HEK293 (cell line): Measurements from ENCODE around the gene GTPBP6.

Source experiments
- CTCF ChIA-PET: fragments of 350-600 bp; formaldehyde crosslinking; extraction: SDS; loops from one replicate; lab custom pipeline; 2021; ENCODE audit warnings: antibody characterized with exemption; lab: Yijun Ruan, JAX
- POLR2A ChIA-PET: fragments of 300-600 bp; formaldehyde crosslinking; extraction: SDS; loops from one replicate; lab custom pipeline; 2020; ENCODE audit warnings: antibody characterized with exemption, inconsistent platforms; lab: Yijun Ruan, JAX
- H3K27ac ChIP-seq: fragments of 200-500 bp; sonication (Bioruptor generic); 2 replicates; pipeline ENCODE4 v1.5.1; 2014; ENCODE audit warnings: low read depth, low read length, control low read depth, inconsistent platforms; ENCODE audit errors: extremely low read depth
- H3K36me3 ChIP-seq, 2 experiments: fragments of 200-500 bp in 1 of 2; sonication (Bioruptor generic) in 1 of 2; 1 replicate in 1 of 2; 2 replicates in 1 of 2; pipeline ENCODE4 v1.5.1; 2014 to 2017; ENCODE audit warnings: inconsistent platforms in 2 of 2, low read length in 2 of 2; ENCODE audit not compliant: control insufficient read depth in 2 of 2, insufficient read depth in 1 of 2
- H3K4me1 ChIP-seq: fragments of 200-500 bp; sonication (Bioruptor generic); 2 replicates; pipeline ENCODE4 v1.5.1; 2014; ENCODE audit warnings: mild to moderate bottlenecking, low read length, inconsistent platforms; ENCODE audit not compliant: control insufficient read depth, insufficient read depth
- H3K4me3 ChIP-seq: 2 replicates; pipeline ENCODE4 v1.5.1; 2011; ENCODE audit warnings: low read depth, mild to moderate bottlenecking, control low read depth, low read length, moderate library complexity
- H3K9me3 ChIP-seq: fragments of 200-500 bp; sonication (Bioruptor generic); 2 replicates; pipeline ENCODE4 v1.5.1; 2014; ENCODE audit warnings: low read depth, low read length, inconsistent platforms; ENCODE audit not compliant: control insufficient read depth, insufficient read depth
- BCL11B ChIP-seq: fragments of 450-650 bp; formaldehyde crosslinking; IDR thresholded peaks from 2 replicates; pipeline ENCODE4 v1.5.1; 2016; ENCODE audit warnings: low read depth, missing biosample characterization, missing genetic modification characterization
- GLI4 ChIP-seq: fragments of 450-650 bp; formaldehyde crosslinking; IDR thresholded peaks from 2 replicates; pipeline ENCODE4 v1.5.1; 2016; ENCODE audit warnings: missing biosample characterization, missing genetic modification characterization
- HOXA7 ChIP-seq: sonication (generic); formaldehyde crosslinking; IDR thresholded peaks from 2 replicates; pipeline ENCODE4 v1.8.1; 2022; ENCODE audit warnings: missing genetic modification reagents, borderline replicate concordance
- HOXD13 ChIP-seq: sonication (generic); formaldehyde crosslinking; IDR thresholded peaks from 2 replicates; pipeline ENCODE4 v1.8.0; 2022; ENCODE audit warnings: missing genetic modification reagents, borderline replicate concordance
- SP2 ChIP-seq: fragments of 450-650 bp; formaldehyde crosslinking; IDR thresholded peaks from 2 replicates; pipeline ENCODE4 v1.5.1; 2016; ENCODE audit warnings: missing biosample characterization, missing genetic modification characterization
- YY2 ChIP-seq: fragments of 450-650 bp; formaldehyde crosslinking; IDR thresholded peaks from 2 replicates; pipeline ENCODE4 v1.5.1; 2016; ENCODE audit warnings: missing biosample characterization, missing genetic modification characterization
- ZBTB20 ChIP-seq: fragments of 450-650 bp; formaldehyde crosslinking; IDR thresholded peaks from 2 replicates; pipeline ENCODE4 v1.5.1; 2016; ENCODE audit warnings: missing biosample characterization, missing genetic modification characterization
- ZBTB8A ChIP-seq: fragments of 450-650 bp; formaldehyde crosslinking; IDR thresholded peaks from 2 replicates; pipeline ENCODE4 v1.5.1; 2016; ENCODE audit warnings: missing biosample characterization, missing genetic modification characterization
- ZFP69B ChIP-seq: fragments of 450-650 bp; formaldehyde crosslinking; IDR thresholded peaks from 2 replicates; pipeline ENCODE4 v1.5.1; 2016; ENCODE audit warnings: missing biosample characterization, missing genetic modification characterization
- ZNF16 ChIP-seq: fragments of 450-650 bp; formaldehyde crosslinking; IDR thresholded peaks from 2 replicates; pipeline ENCODE4 v1.5.1; 2016; ENCODE audit warnings: low read depth, missing biosample characterization, missing genetic modification characterization
- ZNF175 ChIP-seq: fragments of 450-650 bp; formaldehyde crosslinking; IDR thresholded peaks from 2 replicates; pipeline ENCODE4 v1.5.1; 2016; ENCODE audit warnings: missing biosample characterization, missing genetic modification characterization
- ZNF23 ChIP-seq: fragments of 450-650 bp; formaldehyde crosslinking; IDR thresholded peaks from 2 replicates; pipeline ENCODE4 v1.5.1; 2016; ENCODE audit warnings: missing biosample characterization, missing genetic modification characterization, borderline replicate concordance
- ZNF311 ChIP-seq: fragments of 450-650 bp; formaldehyde crosslinking; IDR thresholded peaks from 2 replicates; pipeline ENCODE4 v1.5.1; 2017; ENCODE audit warnings: missing biosample characterization, missing genetic modification characterization, borderline replicate concordance
- ZNF335 ChIP-seq: fragments of 450-650 bp; formaldehyde crosslinking; conservative IDR thresholded peaks from 2 replicates; pipeline ENCODE4 v1.5.1; 2016; ENCODE audit warnings: missing biosample characterization, missing genetic modification characterization
- ZNF350 ChIP-seq: fragments of 450-650 bp; formaldehyde crosslinking; IDR thresholded peaks from 2 replicates; pipeline ENCODE4 v1.5.0; 2017; ENCODE audit warnings: missing biosample characterization, mild to moderate bottlenecking, missing genetic modification characterization
- ZNF366 ChIP-seq: fragments of 450-650 bp; formaldehyde crosslinking; conservative IDR thresholded peaks from 2 replicates; pipeline ENCODE4 v1.5.1; 2016; ENCODE audit warnings: missing biosample characterization, missing genetic modification characterization
- ZNF37A ChIP-seq: fragments of 450-650 bp; IDR thresholded peaks from 2 replicates; pipeline ENCODE4 v1.5.1; 2018; ENCODE audit warnings: missing biosample characterization, missing genetic modification characterization
- ZNF394 ChIP-seq: fragments of 450-650 bp; formaldehyde crosslinking; IDR thresholded peaks from 2 replicates; pipeline ENCODE4 v1.5.1; 2016; ENCODE audit warnings: missing biosample characterization, missing genetic modification characterization, mild to moderate bottlenecking, moderate library complexity, borderline replicate concordance
- ZSCAN30 ChIP-seq: fragments of 450-650 bp; IDR thresholded peaks from 2 replicates; pipeline ENCODE4 v1.5.1; 2018; ENCODE audit warnings: missing biosample characterization, mild to moderate bottlenecking, missing genetic modification characterization, moderate library complexity
- TF ChIP-seq, protein P1 (sequence below): fragments of 450-650 bp; formaldehyde crosslinking; IDR thresholded peaks from 2 replicates; pipeline ENCODE4 v1.5.0; 2017; ENCODE audit warnings: missing biosample characterization, missing genetic modification characterization, borderline replicate concordance
- TF ChIP-seq, protein P2 (sequence below): fragments of 450-650 bp; IDR thresholded peaks from 2 replicates; pipeline ENCODE4 v1.5.1; 2018; ENCODE audit warnings: missing biosample characterization, missing genetic modification characterization
- TF ChIP-seq, protein P3 (sequence below): fragments of 450-650 bp; formaldehyde crosslinking; IDR thresholded peaks from 2 replicates; pipeline ENCODE4 v1.5.1; 2017; ENCODE audit warnings: missing biosample characterization, missing genetic modification characterization
- TF ChIP-seq, protein P4 (sequence below): fragments of 450-650 bp; formaldehyde crosslinking; conservative IDR thresholded peaks from 2 replicates; pipeline ENCODE4 v1.5.1; 2016; ENCODE audit warnings: low read depth, missing biosample characterization, missing genetic modification characterization
- TF ChIP-seq, protein P5 (sequence below): fragments of 450-650 bp; formaldehyde crosslinking; IDR thresholded peaks from 2 replicates; pipeline ENCODE4 v1.5.1; 2016; ENCODE audit warnings: missing biosample characterization, missing genetic modification characterization

The GTPBP6 gene

DNA sequence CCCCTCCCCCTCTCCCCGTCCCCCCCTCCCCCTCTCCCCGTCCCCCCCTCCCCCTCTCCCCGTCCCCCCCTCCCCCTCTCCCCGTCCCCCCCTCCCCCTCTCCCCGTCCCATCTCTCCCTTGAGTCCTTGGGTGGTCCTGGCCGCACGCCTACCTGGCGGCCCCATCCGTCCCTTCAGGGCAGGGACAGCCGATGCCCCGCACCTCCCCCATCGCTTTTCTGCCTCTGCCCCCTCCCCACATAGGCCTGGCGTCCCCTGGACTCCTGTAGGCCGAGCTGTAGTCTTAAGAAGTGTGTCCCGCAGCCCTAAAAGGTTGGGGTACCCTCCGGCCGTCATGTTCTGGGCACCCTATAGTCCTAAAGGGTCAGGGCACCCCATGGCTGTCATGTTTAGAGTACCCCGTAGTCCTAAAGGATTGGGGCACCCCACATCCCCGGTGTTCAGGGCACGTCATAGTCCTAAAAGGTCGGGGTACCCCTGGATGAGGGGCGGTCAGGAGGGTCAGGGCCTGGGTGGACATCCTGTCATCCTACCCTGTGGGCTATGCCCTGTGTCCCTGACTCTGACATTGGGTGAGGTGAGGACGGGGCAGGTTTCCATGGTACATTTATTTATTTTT is 10.8 kb upstream of the GTPBP6 start:
- Histone ChIP-seq H3K36me3 (peaks cover 0 to 9% of the 10 kb centered on the region in 2 experiments; a peak in 1 of 3 replicates), H3K27ac (no peak overlapping the region), H3K4me3 (no peak overlapping the region), H3K4me1 (no peaks in the 10 kb centered on the region), H3K9me3 (no peaks in the 10 kb centered on the region)
- TF ChIP-seq ZNF175 (tag by site-specific recombination) (no peak), YY2 (tag by site-specific recombination) (no peak), HOXA7 (CRISPR knock-in tag) (no peak), ZNF311 (tag by site-specific recombination) (no peak), ZNF23 (tag by site-specific recombination) (no peak), GLI4 (tag by site-specific recombination) (no peak), BCL11B (no peak), ZNF350 (tag by site-specific recombination) (no peak), ZSCAN30 (no peak), ZNF366 (tag by site-specific recombination) (no peak), ZNF335 (no peak)
- TF ChIP-seq, protein P1, sequence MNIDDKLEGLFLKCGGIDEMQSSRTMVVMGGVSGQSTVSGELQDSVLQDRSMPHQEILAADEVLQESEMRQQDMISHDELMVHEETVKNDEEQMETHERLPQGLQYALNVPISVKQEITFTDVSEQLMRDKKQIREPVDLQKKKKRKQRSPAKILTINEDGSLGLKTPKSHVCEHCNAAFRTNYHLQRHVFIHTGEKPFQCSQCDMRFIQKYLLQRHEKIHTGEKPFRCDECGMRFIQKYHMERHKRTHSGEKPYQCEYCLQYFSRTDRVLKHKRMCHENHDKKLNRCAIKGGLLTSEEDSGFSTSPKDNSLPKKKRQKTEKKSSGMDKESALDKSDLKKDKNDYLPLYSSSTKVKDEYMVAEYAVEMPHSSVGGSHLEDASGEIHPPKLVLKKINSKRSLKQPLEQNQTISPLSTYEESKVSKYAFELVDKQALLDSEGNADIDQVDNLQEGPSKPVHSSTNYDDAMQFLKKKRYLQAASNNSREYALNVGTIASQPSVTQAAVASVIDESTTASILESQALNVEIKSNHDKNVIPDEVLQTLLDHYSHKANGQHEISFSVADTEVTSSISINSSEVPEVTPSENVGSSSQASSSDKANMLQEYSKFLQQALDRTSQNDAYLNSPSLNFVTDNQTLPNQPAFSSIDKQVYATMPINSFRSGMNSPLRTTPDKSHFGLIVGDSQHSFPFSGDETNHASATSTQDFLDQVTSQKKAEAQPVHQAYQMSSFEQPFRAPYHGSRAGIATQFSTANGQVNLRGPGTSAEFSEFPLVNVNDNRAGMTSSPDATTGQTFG (tag by site-specific recombination), result no peak
- TF ChIP-seq, protein P2, sequence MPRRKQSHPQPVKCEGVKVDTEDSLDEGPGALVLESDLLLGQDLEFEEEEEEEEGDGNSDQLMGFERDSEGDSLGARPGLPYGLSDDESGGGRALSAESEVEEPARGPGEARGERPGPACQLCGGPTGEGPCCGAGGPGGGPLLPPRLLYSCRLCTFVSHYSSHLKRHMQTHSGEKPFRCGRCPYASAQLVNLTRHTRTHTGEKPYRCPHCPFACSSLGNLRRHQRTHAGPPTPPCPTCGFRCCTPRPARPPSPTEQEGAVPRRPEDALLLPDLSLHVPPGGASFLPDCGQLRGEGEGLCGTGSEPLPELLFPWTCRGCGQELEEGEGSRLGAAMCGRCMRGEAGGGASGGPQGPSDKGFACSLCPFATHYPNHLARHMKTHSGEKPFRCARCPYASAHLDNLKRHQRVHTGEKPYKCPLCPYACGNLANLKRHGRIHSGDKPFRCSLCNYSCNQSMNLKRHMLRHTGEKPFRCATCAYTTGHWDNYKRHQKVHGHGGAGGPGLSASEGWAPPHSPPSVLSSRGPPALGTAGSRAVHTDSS (tag by site-specific recombination), result no peak
- TF ChIP-seq, protein P3, sequence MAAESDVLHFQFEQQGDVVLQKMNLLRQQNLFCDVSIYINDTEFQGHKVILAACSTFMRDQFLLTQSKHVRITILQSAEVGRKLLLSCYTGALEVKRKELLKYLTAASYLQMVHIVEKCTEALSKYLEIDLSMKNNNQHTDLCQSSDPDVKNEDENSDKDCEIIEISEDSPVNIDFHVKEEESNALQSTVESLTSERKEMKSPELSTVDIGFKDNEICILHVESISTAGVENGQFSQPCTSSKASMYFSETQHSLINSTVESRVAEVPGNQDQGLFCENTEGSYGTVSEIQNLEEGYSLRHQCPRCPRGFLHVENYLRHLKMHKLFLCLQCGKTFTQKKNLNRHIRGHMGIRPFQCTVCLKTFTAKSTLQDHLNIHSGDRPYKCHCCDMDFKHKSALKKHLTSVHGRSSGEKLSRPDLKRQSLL (tag by site-specific recombination), result no peak
- CTCF ChIA-PET, result no interaction called here
- POLR2A ChIA-PET, result no interaction called here

DNA sequence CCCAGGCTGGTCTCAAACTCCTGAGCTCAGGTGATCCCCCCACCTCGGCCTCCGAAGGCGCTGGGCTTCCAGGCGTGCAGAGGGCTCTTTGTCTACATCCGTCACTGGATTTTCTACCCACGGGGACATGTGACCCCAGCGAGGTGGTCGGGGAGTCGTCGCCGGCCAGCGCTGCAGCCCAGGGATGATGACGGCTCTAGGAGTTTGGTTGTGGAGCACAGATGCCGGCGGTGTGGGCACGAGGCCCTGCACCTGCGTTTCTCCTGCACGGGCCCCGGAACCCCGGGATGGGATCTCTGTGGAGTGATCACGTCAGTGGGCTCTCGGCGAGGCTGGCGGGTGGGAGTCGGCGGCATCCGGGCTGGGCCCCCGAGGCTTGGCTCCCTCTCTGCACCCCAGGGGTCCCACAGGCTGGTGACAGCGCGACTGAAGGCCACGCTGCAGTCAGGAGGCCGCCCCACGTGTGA is 9.1 kb upstream of the GTPBP6 start:
- POLR2A ChIA-PET, result no interaction called here
- TF ChIP-seq, protein P4, sequence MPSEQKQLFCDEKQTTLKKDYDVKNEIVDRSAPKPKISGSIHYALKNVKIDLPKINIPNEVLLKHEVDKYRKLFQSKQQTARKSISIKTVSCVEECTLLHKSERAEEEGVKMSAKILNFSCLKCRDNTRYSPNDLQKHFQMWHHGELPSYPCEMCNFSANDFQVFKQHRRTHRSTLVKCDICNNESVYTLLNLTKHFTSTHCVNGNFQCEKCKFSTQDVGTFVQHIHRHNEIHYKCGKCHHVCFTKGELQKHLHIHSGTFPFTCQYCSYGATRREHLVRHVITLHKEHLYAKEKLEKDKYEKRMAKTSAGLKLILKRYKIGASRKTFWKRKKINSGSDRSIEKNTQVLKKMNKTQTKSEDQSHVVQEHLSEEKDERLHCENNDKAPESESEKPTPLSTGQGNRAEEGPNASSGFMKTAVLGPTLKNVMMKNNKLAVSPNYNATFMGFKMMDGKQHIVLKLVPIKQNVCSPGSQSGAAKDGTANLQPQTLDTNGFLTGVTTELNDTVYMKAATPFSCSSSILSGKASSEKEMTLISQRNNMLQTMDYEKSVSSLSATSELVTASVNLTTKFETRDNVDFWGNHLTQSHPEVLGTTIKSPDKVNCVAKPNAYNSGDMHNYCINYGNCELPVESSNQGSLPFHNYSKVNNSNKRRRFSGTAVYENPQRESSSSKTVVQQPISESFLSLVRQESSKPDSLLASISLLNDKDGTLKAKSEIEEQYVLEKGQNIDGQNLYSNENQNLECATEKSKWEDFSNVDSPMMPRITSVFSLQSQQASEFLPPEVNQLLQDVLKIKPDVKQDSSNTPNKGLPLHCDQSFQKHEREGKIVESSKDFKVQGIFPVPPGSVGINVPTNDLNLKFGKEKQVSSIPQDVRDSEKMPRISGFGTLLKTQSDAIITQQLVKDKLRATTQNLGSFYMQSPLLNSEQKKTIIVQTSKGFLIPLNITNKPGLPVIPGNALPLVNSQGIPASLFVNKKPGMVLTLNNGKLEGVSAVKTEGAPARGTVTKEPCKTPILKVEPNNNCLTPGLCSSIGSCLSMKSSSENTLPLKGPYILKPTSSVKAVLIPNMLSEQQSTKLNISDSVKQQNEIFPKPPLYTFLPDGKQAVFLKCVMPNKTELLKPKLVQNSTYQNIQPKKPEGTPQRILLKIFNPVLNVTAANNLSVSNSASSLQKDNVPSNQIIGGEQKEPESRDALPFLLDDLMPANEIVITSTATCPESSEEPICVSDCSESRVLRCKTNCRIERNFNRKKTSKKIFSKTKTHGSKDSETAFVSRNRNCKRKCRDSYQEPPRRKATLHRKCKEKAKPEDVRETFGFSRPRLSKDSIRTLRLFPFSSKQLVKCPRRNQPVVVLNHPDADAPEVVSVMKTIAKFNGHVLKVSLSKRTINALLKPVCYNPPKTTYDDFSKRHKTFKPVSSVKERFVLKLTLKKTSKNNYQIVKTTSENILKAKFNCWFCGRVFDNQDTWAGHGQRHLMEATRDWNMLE (tag by site-specific recombination), result no peak
- TF ChIP-seq, protein P5, sequence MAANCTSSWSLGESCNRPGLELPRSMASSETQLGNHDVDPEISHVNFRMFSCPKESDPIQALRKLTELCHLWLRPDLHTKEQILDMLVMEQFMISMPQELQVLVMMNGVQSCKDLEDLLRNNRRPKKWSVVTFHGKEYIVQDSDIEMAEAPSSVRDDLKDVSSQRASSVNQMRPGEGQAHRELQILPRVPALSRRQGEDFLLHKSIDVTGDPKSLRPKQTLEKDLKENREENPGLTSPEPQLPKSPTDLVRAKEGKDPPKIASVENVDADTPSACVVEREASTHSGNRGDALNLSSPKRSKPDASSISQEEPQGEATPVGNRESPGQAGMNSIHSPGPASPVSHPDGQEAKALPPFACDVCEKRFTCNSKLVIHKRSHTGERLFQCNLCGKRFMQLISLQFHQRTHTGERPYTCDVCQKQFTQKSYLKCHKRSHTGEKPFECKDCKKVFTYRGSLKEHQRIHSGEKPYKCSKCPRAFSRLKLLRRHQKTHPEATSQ (tag by site-specific recombination), result no peak
- TF ChIP-seq ZNF394 (tag by site-specific recombination) (no peak), ZFP69B (tag by site-specific recombination) (no peak), ZNF37A (tag by site-specific recombination) (no peak), ZNF16 (tag by site-specific recombination) (no peak), ZBTB20 (tag by site-specific recombination) (no peak), SP2 (tag by site-specific recombination) (no peak), HOXD13 (CRISPR knock-in tag) (no peak), ZBTB8A (tag by site-specific recombination) (no peak)
- CTCF ChIA-PET, result no interaction called here
- H3K9me3 ChIP-seq, result no peaks in the 10 kb centered on the region
- H3K27ac ChIP-seq, result no peak overlapping the region
- H3K36me3 ChIP-seq, result no peaks in the 10 kb centered on the region
- H3K4me3 ChIP-seq, result no peak overlapping the region
- no peaks in the 10 kb centered on the region for H3K4me1 ChIP-seq
